GM12875 (cell line): Measurements from ENCODE around the gene ACTR3.
"Not testable (repeated sequence)": the region's sequence is repeated elsewhere in the genome, so short reads cannot be mapped to it uniquely, and the experiment has no call there.

Experiments
- H3K4me3 ChIP-seq: one replicate; pipeline ENCODE4 v1.5.1; 2011; ENCODE audit warnings: low read depth, low read length, control low read depth
- CTCF ChIP-seq: IDR thresholded peaks from 2 replicates; pipeline ENCODE4 v1.5.1; 2011; ENCODE audit warnings: low read depth, mild to moderate bottlenecking, control low read depth, inconsistent platforms, low read length, moderate library complexity, borderline replicate concordance; ENCODE audit not compliant: insufficient read depth

Gene ACTR3

GRCh38 chr2:113889471-113890252 lies at the start of gene ACTR3:
Gene ACTR3 (plus strand): TSS chr2:113890089. CDS start chr2:113890280, 191 bp downstream.
- no peak for TF ChIP-seq CTCF
- peak within 1 kb of the TSS; percentile 86 for H3K4me3 ChIP-seq

GRCh38 chr2:113840518-113840917 lies 49.4 kb upstream of the ACTR3 start:
- TF ChIP-seq CTCF = no peak
- H3K4me3 ChIP-seq = no peak overlapping the region

- no peak overlapping the region for H3K4me3 ChIP-seq
- TF ChIP-seq CTCF = no peak
Observed at GRCh38 chr2:113842919-113843736, 46.8 kb upstream of the ACTR3 start.

- not testable (repeated sequence) for H3K4me3 ChIP-seq
Observed at GRCh38 chr2:113843737-113844050, 46.2 kb upstream of the ACTR3 start.

GRCh38 chr2:113845261-113845660 lies 44.6 kb upstream of the ACTR3 start:
- no peak overlapping the region for H3K4me3 ChIP-seq
- TF ChIP-seq CTCF = no peak

GRCh38 chr2:113845796-113846195 lies 44.1 kb upstream of the ACTR3 start:
- not testable (repeated sequence) for H3K4me3 ChIP-seq

- H3K4me3 ChIP-seq = no peak overlapping the region
- no peak for TF ChIP-seq CTCF
Observed at GRCh38 chr2:113846429-113846828, 43.5 kb upstream of the ACTR3 start.

- no peak for TF ChIP-seq CTCF
- no peak overlapping the region for H3K4me3 ChIP-seq
Observed at GRCh38 chr2:113847144-113847543, 42.7 kb upstream of the ACTR3 start.
